Mucosa of rectum (tissue), 2 donors: ENCODE data around the gene SLC6A11.

Experiments
- H3K27ac ChIP-seq, 2 donors: one replicate each; pipeline ENCODE4 v1.7.0; 2013; ENCODE audit warnings: inconsistent platforms in 2 of 2, low read depth in 2 of 2, low read length in 2 of 2
- H3K27me3 ChIP-seq, 2 donors: one replicate each; pipeline ENCODE4 v1.7.0; 2013; ENCODE audit warnings: low read length in 2 of 2; ENCODE audit not compliant: control insufficient read depth in 2 of 2, insufficient read depth in 2 of 2
- H3K36me3 ChIP-seq, 2 donors: one replicate each; pipeline ENCODE4 v1.7.0; 2013; ENCODE audit warnings: low read length in 2 of 2; ENCODE audit not compliant: control insufficient read depth in 2 of 2, insufficient read depth in 2 of 2
- H3K4me1 ChIP-seq, 2 donors: one replicate each; pipeline ENCODE4 v1.7.0; 2013; ENCODE audit warnings: low read length in 2 of 2, mild to moderate bottlenecking in 1 of 2; ENCODE audit not compliant: control insufficient read depth in 2 of 2, insufficient read depth in 2 of 2
- H3K4me3 ChIP-seq, 2 donors: one replicate each; pipeline ENCODE4 v1.7.0; 2013; ENCODE audit warnings: low read length in 2 of 2
- H3K9ac ChIP-seq, 2 donors: one replicate each; pipeline ENCODE4 v1.7.0; 2013; ENCODE audit warnings: low read length in 2 of 2, low read depth in 1 of 2, mild to moderate bottlenecking in 1 of 2
- H3K9me3 ChIP-seq, 2 donors: one replicate each; pipeline ENCODE4 v1.7.0; 2013; ENCODE audit warnings: low read length in 2 of 2; ENCODE audit not compliant: control insufficient read depth in 2 of 2
- donor health status: healthy.
- donor health status: Normal muscosa, but diverticular disease.

The SLC6A11 gene

GRCh38 chr3:10790713-10791112 lies 25.3 kb upstream of the SLC6A11 start:
- no peaks in the 10 kb centered on the region for H3K9me3 ChIP-seq
- no peak overlapping the region for H3K4me3 ChIP-seq
- H3K9ac ChIP-seq, result no peak overlapping the region
- no peak overlapping the region for H3K27ac ChIP-seq
- no peaks in the 10 kb centered on the region for H3K27me3 ChIP-seq
- H3K4me1 ChIP-seq, result no peaks in the 10 kb centered on the region
- no peaks in the 10 kb centered on the region for H3K36me3 ChIP-seq

- Histone ChIP-seq H3K4me3 (no peak overlapping the region), H3K27me3 (no peaks in the 10 kb centered on the region), H3K9ac (no peak overlapping the region)
Observed at GRCh38 chr3:10792208-10792607, 23.8 kb upstream of the SLC6A11 start.

GRCh38 chr3:10798600-10799367 lies 17.2 kb upstream of the SLC6A11 start:
- Histone ChIP-seq H3K4me3 (no peak overlapping the region), H3K9ac (no peak overlapping the region), H3K4me1 (no peaks in the 10 kb centered on the region), H3K27ac (no peak overlapping the region), H3K36me3 (no peaks in the 10 kb centered on the region), H3K9me3 (no peaks in the 10 kb centered on the region), H3K27me3 (no peaks in the 10 kb centered on the region)

More at GRCh38 chr3:10792208-10792607, 23.8 kb upstream of the SLC6A11 start:
- Histone ChIP-seq H3K9me3 (no peaks in the 10 kb centered on the region), H3K4me1 (no peaks in the 10 kb centered on the region), H3K36me3 (no peaks in the 10 kb centered on the region), H3K27ac (no peak overlapping the region)

GRCh38 chr3:10804183-10804648 lies 11.8 kb upstream of the SLC6A11 start:
- Histone ChIP-seq H3K4me3 (no peak overlapping the region), H3K4me1 (no peaks in the 10 kb centered on the region), H3K36me3 (no peaks in the 10 kb centered on the region), H3K27me3 (no peaks in the 10 kb centered on the region), H3K27ac (no peak overlapping the region), H3K9me3 (no peaks in the 10 kb centered on the region), H3K9ac (no peak overlapping the region)

GRCh38 chr3:10806006-10806405 lies 10.0 kb upstream of the SLC6A11 start:
- no peak overlapping the region for H3K4me3 ChIP-seq
- H3K9ac ChIP-seq, result no peak overlapping the region
- H3K27me3 ChIP-seq, result no peaks in the 10 kb centered on the region
- H3K27ac ChIP-seq, result no peak overlapping the region
- H3K36me3 ChIP-seq, result no peaks in the 10 kb centered on the region
- no peaks in the 10 kb centered on the region for H3K9me3 ChIP-seq
- H3K4me1 ChIP-seq, result no peaks in the 10 kb centered on the region

GRCh38 chr3:10808130-10808735 lies 7.8 kb upstream of the SLC6A11 start:
- no peak overlapping the region for H3K4me3 ChIP-seq
- no peak overlapping the region for H3K27ac ChIP-seq
- no peaks in the 10 kb centered on the region for H3K4me1 ChIP-seq
- H3K36me3 ChIP-seq, result no peaks in the 10 kb centered on the region
- no peak overlapping the region for H3K9ac ChIP-seq
- H3K27me3 ChIP-seq, result no peaks in the 10 kb centered on the region
- H3K9me3 ChIP-seq, result no peaks in the 10 kb centered on the region

- no peaks in the 10 kb centered on the region for H3K9me3 ChIP-seq
- H3K4me1 ChIP-seq, result no peaks in the 10 kb centered on the region
- no peak overlapping the region for H3K27ac ChIP-seq
- H3K9ac ChIP-seq, result no peak overlapping the region
- H3K4me3 ChIP-seq, result no peak overlapping the region
- no peaks in the 10 kb centered on the region for H3K36me3 ChIP-seq
- no peaks in the 10 kb centered on the region for H3K27me3 ChIP-seq
Observed at GRCh38 chr3:10808974-10809373, 7.1 kb upstream of the SLC6A11 start.

GRCh38 chr3:10810376-10810775 lies 5.7 kb upstream of the SLC6A11 start:
- Histone ChIP-seq H3K27ac (no peak overlapping the region), H3K36me3 (no peaks in the 10 kb centered on the region), H3K9ac (no peak overlapping the region), H3K4me3 (no peak overlapping the region), H3K4me1 (no peaks in the 10 kb centered on the region), H3K27me3 (peaks cover 0 to 6% of the 10 kb centered on the region in 2 donors), H3K9me3 (no peaks in the 10 kb centered on the region)

GRCh38 chr3:10813425-10813824 lies 2.6 kb upstream of the SLC6A11 start:
- peaks cover 4 to 6% of the 10 kb centered on the region in 2 donors for H3K27me3 ChIP-seq
- no peaks in the 10 kb centered on the region for H3K36me3 ChIP-seq
- no peaks in the 10 kb centered on the region for H3K4me1 ChIP-seq

GRCh38 chr3:10814623-10815022 lies 1.4 kb upstream of the SLC6A11 start:
- Histone ChIP-seq H3K27ac (no peak overlapping the region), H3K36me3 (no peaks in the 10 kb centered on the region), H3K9ac (no peak overlapping the region), H3K4me1 (no peaks in the 10 kb centered on the region), H3K9me3 (no peaks in the 10 kb centered on the region), H3K4me3 (no peak overlapping the region), H3K27me3 (peaks cover 4 to 6% of the 10 kb centered on the region in 2 donors)

More at GRCh38 chr3:10813425-10813824, 2.6 kb upstream of the SLC6A11 start:
- Histone ChIP-seq H3K9ac (no peak overlapping the region), H3K9me3 (no peaks in the 10 kb centered on the region), H3K4me3 (no peak overlapping the region), H3K27ac (no peak overlapping the region)
